HG03571 (cell line): ENCODE data around the gene TCF7L2.

Experiments used
- ATAC-seq: cut with Tn5 transposase; IDR thresholded peaks from one replicate; pipeline ENCODE4 v1.9.1; 2021; ENCODE audit not compliant: unreplicated experiment

Gene TCF7L2

DNA sequence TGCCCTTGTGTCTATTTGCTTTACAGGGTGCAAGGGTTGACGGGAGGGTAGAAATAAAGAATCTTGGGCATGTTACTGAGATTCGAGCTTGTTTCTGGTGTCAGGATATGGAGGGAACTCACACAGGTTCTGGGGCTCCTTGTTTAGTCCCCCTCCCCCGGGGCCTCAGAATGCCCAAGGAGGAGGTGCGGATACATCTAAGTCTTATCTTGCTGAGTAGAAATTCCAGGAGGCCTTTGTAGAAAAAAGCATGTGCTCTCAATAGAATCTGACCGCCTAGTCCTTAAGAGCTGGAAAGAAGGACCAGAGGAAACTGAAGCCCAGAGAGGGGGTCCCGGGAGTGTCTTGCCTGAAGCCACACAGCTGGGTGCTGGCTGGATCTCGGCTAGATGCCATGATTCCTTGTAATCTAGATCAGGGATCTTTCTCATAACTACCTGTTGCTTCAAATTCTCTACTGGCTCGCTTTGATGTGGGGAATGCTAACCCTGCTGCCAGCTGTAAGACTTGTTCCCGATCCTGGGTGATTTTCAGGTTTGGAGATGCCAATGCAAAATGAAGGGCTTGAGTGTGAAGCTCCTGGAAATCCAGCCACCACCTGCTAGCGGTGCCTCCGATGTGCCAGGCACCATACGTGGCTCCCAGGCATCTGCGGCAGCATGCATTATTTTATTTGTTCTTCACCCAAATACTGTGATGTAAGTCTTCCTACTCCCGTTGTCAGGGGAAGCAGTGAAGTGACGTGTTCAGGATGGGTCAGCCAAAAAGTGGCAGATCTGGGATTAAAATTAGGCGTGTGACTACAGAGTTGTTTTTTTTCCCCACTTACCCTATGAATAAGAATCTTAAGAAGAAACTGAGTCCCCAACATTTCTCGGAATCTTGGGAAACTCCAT is 226.0 kb downstream of the TCF7L2 start:
- no peak for ATAC-seq

GRCh38 chr10:113176652-113177155 is 226.7 kb downstream of the TCF7L2 start:
- ATAC-seq, result no peak

DNA sequence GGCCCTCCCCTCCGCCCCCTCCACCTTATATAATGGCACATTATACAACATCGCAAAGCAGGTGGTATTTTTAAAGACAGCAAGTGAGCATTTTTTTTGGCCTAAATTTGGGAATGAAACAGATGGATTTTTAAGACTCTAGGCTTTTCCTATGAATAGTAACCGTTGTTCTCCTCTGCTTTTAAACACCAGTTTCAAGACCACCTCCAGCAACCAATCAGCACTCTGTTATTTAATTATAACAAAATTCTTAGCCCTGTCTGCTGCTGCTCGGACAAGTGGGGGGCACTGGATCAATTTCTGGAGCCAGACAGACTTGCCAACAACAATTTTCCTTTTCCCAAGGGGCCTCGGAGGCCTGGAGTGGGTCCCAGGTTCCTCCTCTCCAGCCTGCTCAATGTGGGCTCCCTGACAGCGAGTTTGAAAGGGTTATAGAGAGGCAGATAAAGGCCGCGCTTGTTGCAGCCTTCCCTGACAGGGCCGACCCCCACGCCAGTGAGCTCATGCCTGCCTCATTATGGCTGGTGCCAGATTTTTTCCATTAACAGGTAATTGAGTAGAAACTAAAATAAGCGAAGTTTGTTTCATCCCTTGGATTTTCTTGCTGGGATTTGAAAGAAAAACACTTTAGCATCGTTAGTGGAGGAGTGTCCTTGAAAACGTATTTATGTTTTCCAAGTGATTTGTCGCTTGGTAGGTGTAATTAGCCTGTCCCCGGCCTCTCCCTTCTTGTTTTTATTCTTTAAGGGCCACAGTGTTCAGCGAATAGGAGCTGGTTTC is 227.3 kb downstream of the TCF7L2 start:
- no peak for ATAC-seq

DNA sequence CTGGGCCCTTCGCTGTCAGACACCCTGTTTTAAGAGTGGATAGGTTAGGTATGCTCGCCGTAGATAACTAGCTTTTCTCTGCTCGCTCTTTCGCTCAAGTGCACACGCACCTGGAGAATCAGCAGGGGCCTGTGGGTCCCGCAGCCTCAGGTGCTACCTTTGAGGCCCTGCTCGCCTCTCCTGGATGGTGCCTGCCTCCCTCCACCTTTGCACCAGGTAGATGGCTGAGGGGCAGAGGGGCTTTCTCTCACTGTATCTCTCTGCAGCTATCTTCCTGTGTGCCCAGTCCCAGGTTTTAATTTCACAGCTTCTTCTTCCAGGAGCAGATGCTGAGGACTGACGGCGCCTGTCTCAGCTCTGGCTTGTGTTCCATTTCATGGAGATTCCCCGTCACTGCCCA is 227.9 kb downstream of the TCF7L2 start:
- no peak for ATAC-seq

- no peak for ATAC-seq
Observed at GRCh38 chr10:113178771-113179170, 228.7 kb downstream of the TCF7L2 start.

DNA sequence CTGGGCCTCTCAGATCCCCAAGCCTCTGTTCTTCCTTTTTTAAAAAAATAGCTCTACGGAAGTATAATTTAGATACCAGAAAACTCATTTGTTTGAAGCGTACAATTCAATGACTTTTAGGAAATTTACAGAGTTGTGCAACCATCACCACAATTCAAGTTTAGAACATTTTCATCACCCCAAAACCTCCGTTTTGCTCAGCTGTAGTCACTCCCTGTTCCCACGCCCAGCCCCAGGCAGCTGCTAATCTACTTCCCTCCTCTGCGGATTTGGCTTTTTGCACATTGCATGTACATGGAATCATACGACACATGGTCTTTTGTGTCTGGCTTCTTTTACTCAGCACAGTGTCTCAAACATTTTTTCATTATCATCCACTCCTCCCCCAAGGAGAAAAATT is 229.2 kb downstream of the TCF7L2 start:
- ATAC-seq, result no peak

- no peak for ATAC-seq
Observed at GRCh38 chr10:113179966-113180365, 229.9 kb downstream of the TCF7L2 start.

DNA sequence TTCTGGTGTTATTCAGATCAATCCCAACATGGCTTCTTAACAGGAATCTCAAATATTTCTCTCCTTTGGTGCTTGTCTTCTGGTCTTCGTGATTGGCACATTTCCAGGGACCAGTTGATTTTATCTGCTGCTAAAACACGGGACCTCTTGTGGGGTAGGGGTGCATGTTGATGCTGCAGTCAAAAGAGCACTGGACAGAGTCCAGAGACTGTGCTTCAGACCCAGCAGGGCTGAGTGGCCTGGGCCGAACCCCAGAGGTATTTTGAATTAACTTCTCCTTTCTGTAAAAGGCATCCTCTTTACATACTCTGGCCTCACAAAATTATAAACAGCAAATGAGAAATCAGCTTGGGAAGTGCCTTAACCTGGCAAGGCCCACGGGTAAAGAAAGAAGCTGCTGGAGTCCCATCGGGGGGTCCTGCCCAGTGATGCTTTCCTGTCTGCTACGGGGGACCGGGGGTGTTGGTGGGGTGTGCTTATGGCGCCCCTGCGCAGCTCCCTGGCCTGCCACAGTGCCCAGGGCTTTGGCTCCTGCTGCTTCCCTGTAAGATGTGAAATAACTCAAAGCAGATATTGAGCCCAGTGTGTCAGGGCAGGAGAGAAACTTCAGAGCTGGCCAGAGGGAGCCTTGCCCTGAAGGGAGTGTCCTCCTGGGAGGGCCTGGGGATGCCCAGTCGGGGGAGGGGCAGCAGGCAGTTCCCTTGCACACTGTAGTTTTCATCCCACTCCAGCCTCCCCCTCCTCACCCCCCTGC is 230.5 kb downstream of the TCF7L2 start:
- no peak for ATAC-seq

DNA sequence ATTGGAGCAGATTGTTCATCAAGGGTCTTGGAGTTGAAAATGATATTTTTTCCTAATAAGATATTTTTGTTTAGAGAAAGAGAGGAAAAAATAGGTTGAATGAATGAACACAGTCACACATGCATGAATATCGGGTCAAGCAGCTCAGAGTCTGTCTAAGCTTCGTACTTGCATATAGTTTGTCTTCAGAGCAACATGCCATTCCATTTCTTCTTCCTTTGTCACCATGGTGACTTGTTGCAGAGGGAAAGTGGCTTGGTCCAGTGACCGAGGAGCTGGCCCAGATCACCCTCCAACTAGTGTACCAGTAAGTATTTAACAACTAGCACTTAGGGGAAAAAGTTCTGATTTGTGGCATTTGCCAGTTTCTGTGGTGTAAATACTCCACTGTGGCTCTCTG is 232.1 kb downstream of the TCF7L2 start:
- ATAC-seq, result no peak

GRCh38 chr10:113183573-113183972 is 233.5 kb downstream of the TCF7L2 start:
- ATAC-seq, result no peak

- no peak for ATAC-seq
Observed at GRCh38 chr10:113187063-113187777, 237.2 kb downstream of the TCF7L2 start.

DNA sequence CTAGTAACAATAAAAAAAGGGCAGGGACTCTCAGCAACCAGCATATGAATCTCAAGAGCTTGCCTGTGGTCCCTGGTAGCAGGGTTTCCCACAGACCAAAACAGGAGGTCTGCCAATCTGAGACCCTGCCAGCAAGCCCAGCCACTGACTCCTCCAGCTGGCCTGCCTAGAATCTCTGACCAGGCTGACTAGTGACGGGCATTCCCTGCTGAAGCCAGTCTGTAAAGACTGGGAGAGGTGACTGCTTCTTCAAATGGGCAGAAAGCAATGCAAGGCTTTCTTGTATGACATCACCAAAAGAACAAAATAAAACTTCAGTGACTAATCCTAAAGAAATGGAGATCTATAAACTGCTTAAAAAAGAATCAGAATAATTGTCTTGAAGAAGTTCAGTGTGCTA is 249.4 kb downstream of the TCF7L2 start:
- no peak for ATAC-seq

GRCh38 chr10:113202011-113202410 is 252.0 kb downstream of the TCF7L2 start:
- no peak for ATAC-seq

DNA sequence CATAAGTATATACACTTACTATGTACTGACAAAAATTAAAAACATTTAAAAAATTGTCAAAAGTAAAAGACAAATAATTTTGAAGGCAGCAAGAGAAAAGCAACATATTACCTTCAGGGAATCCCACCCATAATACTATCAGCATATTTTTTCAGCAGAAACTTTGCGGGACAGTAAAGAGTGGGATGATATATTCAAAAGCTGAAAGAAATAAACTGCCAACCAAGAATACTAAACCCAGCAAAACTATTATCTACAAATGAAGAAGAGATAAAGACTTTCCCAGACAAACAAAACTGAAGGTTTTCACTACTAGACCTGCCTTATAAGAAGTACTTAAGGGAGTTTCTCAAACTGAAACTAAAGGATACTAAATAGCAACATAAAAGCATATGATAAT is 257.9 kb downstream of the TCF7L2 start:
- no peak for ATAC-seq

DNA sequence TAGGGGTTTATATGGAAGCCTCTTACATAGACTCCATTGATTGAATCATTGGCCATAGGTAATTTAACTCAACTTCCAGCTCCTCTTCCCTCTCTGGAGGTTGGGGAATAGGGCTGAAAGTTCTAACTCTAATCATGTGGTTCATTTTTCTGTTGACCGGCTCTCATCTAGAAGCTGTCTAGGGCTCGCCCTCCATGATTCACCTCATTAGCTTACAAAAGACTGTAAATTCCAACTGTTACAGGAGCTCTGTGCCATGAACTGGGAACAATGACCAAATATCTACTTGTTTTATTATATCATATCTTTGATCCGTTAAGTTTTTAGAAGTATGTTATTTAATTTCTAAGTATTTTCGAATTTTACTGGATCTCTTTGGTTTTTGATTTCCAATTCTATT is 263.0 kb downstream of the TCF7L2 start:
- ATAC-seq, result no peak

GRCh38 chr10:113214331-113214730 is 264.3 kb downstream of the TCF7L2 start:
- ATAC-seq, result no peak

- no peak for ATAC-seq
Observed at GRCh38 chr10:113216102-113216501, 266.1 kb downstream of the TCF7L2 start.
